A673 (cell line): ENCODE data around the gene SLC23A2. TPM values are rescaled to one million over a fixed set of nuclear protein-coding genes. Genes with fewer than 3 reads are reported as not detected.

Experiments used
- BruUV-seq: library from RNA; stranded (reverse); fragments of 400-500 nt; replicated peaks from 2 replicates; lab custom pipeline; 2021; lab: Mats Ljungman, UMichigan
- CTCF ChIA-PET: fragments of 300-600 bp; sonication (Branson Sonifier 250); formaldehyde crosslinking; loops from one replicate; lab custom pipeline; 2022; ENCODE audit warnings: antibody characterized with exemption; lab: Charles Lee
- POLR2A ChIA-PET: fragments of 300-600 bp; sonication (Branson Sonifier 250); formaldehyde crosslinking; loops from one replicate; lab custom pipeline; 2022; ENCODE audit warnings: antibody characterized with exemption; ENCODE audit not compliant: low non-redundant PET; lab: Charles Lee
- DNase-seq: peaks from one replicate; pipeline ENCODE4 v3.0.0-alpha.2; 2015; ENCODE audit warnings: low spot score
- H3K27ac ChIP-seq: fragments of 200-600 bp; sonication (generic); 2 replicates; pipeline ENCODE4 v1.5.1; 2016; ENCODE audit warnings: mixed run types, low read depth, mild to moderate bottlenecking, mixed read lengths, antibody characterized with exemption, low read length; ENCODE audit not compliant: poor library complexity, severe bottlenecking
- H3K27me3 ChIP-seq: fragments of 200-600 bp; sonication (generic); replicated peaks from 2 replicates; pipeline ENCODE4 v1.6.1; 2017; ENCODE audit warnings: mixed run types, low read depth, mild to moderate bottlenecking, mixed read lengths, antibody characterized with exemption, low read length; ENCODE audit not compliant: insufficient read depth, poor library complexity
- H3K36me3 ChIP-seq: fragments of 200-600 bp; sonication (generic); 2 replicates; pipeline ENCODE4 v1.6.1; 2016; ENCODE audit warnings: mixed run types, mild to moderate bottlenecking, mixed read lengths, antibody characterized with exemption, low read length; ENCODE audit not compliant: insufficient read depth, poor library complexity, severe bottlenecking
- H3K4me1 ChIP-seq: fragments of 200-600 bp; sonication (generic); 2 replicates; pipeline ENCODE4 v1.6.1; 2017; ENCODE audit warnings: mixed run types, mild to moderate bottlenecking, mixed read lengths, antibody characterized with exemption, low read length; ENCODE audit not compliant: insufficient read depth, poor library complexity, severe bottlenecking
- H3K4me3 ChIP-seq: fragments of 200-600 bp; sonication (generic); 2 replicates; pipeline ENCODE4 v1.5.1; 2016; ENCODE audit warnings: low read depth, mixed run types, mild to moderate bottlenecking, mixed read lengths, low read length; ENCODE audit not compliant: poor library complexity, severe bottlenecking
- H3K9me3 ChIP-seq: fragments of 200-600 bp; sonication (generic); 2 replicates; pipeline ENCODE4 v1.6.1; 2016; ENCODE audit warnings: mixed run types, low read depth, mild to moderate bottlenecking, mixed read lengths, antibody characterized with exemption, low read length; ENCODE audit not compliant: poor library complexity, severe bottlenecking
- EZH2 ChIP-seq: fragments of 200-600 bp; sonication (generic); IDR thresholded peaks from 2 replicates; pipeline ENCODE4 v1.6.1; 2017; ENCODE audit warnings: borderline replicate concordance, low read depth, mild to moderate bottlenecking, mixed read lengths, antibody characterized with exemption, low read length; ENCODE audit not compliant: poor library complexity, severe bottlenecking
- intact Hi-C: fragments of 100-400 bp; cut with micrococcal nuclease; formaldehyde crosslinking; loops from one replicate; pipeline ENCODE4 v1.10.0; 2022; ENCODE audit not compliant: unreplicated experiment
- total RNA-seq: library from RNA; stranded (reverse); gene quantifications from 2 replicates; pipeline ENCODE4 v1.2.3, GENCODE V29; 2021
- TF ChIP-seq, protein P1 (sequence below): fragments of 300-800, 200-600 bp; sonication (generic); conservative IDR thresholded peaks from 2 replicates; pipeline ENCODE4 v1.5.1; 2017; ENCODE audit warnings: low read depth, mild to moderate bottlenecking, antibody characterized with exemption, low read length, moderate library complexity, mixed read lengths

Gene SLC23A2
- total RNA-seq, 1 experiment from 2014 or later: 29.4 TPM

DNA sequence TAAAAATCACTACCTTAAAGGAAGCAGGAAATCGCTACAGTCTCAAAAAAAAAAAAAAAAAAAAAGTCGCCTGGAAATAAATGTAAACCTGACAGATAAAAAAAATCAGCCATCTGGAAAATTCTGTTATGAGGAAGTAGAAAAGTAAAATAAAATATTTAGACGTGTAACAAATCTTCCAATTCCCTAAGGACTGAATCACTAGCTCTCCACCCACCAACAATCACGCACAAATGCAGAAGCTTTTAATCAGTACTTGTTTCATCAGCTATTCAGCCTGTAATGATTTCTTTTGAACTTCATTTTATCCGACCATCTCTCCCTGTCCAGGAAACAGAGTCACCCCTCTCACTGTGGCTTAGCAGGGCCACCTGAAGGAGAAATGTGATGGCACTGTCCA is 59.0 kb downstream of the SLC23A2 start:
- POLR2A ChIA-PET: no interaction called here
- intact Hi-C loops: no loop called here

DNA sequence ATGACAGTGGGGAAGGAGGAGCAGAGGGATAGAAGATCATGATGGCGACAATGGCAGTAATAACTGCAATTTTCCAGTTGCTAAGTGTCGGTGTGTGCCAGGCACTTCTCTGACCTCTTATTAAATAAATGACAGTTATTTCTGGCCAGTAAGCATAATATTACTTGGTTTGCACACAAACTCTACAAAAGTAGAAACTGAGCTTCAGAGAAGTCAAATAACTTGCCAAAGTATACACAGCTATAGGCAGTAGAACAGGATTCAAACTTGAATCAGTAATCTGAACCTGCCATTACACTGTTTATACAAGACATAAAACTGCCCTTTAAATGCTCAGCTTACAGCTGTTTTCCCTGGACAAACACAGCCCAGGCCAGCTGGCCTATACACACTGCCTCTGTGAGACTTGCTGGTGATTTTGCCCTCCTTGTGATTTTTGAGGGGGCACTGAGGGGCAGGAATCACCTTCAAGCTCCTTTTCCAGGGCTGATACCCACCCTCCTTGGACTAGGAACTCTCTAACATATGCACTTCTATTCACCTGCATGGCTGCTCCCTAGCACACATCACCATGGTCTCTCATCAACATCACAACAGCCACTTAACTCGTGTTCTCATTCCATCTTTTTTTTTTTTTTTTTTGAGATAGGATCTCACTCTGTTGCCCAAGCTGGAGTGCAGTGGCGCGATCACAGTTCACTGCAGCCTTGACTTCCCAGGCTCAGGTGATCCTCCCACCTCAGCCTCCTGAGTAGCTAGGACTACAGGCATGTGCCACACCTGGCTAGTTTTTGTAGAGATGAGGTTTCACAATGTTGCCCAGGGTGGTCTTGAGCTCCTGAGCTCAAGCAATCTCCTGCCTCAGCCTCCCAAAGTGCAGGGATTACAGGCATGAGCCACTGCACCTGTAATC is 63.6 kb downstream of the SLC23A2 start:
- TF ChIP-seq, protein P1, sequence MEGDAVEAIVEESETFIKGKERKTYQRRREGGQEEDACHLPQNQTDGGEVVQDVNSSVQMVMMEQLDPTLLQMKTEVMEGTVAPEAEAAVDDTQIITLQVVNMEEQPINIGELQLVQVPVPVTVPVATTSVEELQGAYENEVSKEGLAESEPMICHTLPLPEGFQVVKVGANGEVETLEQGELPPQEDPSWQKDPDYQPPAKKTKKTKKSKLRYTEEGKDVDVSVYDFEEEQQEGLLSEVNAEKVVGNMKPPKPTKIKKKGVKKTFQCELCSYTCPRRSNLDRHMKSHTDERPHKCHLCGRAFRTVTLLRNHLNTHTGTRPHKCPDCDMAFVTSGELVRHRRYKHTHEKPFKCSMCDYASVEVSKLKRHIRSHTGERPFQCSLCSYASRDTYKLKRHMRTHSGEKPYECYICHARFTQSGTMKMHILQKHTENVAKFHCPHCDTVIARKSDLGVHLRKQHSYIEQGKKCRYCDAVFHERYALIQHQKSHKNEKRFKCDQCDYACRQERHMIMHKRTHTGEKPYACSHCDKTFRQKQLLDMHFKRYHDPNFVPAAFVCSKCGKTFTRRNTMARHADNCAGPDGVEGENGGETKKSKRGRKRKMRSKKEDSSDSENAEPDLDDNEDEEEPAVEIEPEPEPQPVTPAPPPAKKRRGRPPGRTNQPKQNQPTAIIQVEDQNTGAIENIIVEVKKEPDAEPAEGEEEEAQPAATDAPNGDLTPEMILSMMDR: no peak
- TF ChIP-seq EZH2: no peak
- Histone ChIP-seq H3K27me3 (no peaks in the 10 kb centered on the region), H3K4me3 (no peak overlapping the region), H3K9me3 (no peaks in the 10 kb centered on the region), H3K4me1 (peaks cover 10% of the 10 kb centered on the region), H3K36me3 (no peaks in the 10 kb centered on the region), H3K27ac (no peak overlapping the region)
- no TSS peak for BruUV-seq
- DNase-seq: no peak
- POLR2A ChIA-PET: interaction anchor here (0.7 kb wide), 1 partner anchor 49 kb away, joined by 12 read pairs; no protein-coding TSS in a partner anchor
- intact Hi-C loops: no loop called here
- CTCF ChIA-PET: no interaction called here

More for the DNA sequence above, 59.0 kb downstream of the SLC23A2 start:
- no peak for TF ChIP-seq EZH2
- TF ChIP-seq, protein P1: no peak
- H3K4me1 ChIP-seq: peaks cover 21% of the 10 kb centered on the region
- no peak for DNase-seq
- H3K9me3 ChIP-seq: no peaks in the 10 kb centered on the region
- no peaks in the 10 kb centered on the region for H3K36me3 ChIP-seq
- CTCF ChIA-PET: no interaction called here
- peak overlapping the region; percentile 31 for H3K27ac ChIP-seq
- H3K27me3 ChIP-seq: no peaks in the 10 kb centered on the region
- no peak overlapping the region for H3K4me3 ChIP-seq
- BruUV-seq: no TSS peak

DNA sequence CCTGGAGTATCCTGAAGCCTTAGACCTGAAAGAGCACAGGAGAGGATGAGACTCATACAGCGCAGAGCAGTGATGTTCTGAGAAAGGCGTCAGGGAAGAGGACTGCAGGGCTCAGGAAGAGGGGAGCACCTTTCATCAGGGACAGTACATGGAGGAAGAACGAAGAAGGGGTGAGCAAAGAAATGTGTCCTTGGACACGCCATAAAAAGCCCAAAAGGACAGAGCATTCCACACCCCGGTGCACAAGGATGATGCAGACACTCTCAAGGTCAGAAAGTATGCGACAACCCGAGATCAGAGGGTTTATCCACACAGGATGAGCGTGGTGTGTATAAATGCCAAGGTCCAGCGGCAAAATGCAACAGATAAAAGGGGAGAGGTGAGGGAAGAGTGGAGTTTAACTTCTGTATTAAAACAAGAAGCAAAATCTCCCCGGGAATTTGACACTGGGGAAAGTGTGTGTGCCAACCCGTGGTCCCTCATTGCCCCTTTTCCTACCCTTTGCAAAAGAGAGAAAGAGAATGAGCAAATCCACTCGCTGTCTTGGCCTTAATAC is 64.4 kb downstream of the SLC23A2 start:
- POLR2A ChIA-PET: no interaction called here
- no peaks in the 10 kb centered on the region for H3K9me3 ChIP-seq
- peaks cover 3% of the 10 kb centered on the region for H3K4me1 ChIP-seq
- no peak overlapping the region for H3K4me3 ChIP-seq
- DNase-seq: no peak
- no peak overlapping the region for H3K27ac ChIP-seq
- H3K36me3 ChIP-seq: no peaks in the 10 kb centered on the region
- intact Hi-C loops: no loop called here
- TF ChIP-seq EZH2: no peak
- TF ChIP-seq, protein P1: no peak
- CTCF ChIA-PET: no interaction called here
- no peaks in the 10 kb centered on the region for H3K27me3 ChIP-seq
- BruUV-seq: no TSS peak
